ENCODE measurements around the gene SORL1.
A peak's percentile ranks its signal among the peaks of the same experiment; 100 is the strongest.

Gene SORL1

GRCh38 chr11:121451178-121451985, 732 bp upstream of the SORL1 start:
- DNase-seq = no peak

- peak; percentile 45 for DNase-seq
Observed at GRCh38 chr11:121452609-121453150, 566 bp downstream of the SORL1 start, which contains the start of gene SORL1-AS1. SORL1-AS1 (minus strand) TSS chr11:121452967.

GRCh38 chr11:121453589-121454299, 1.6 kb downstream of the SORL1 start:
- DNase-seq = no peak

GRCh38 chr11:121455115-121455514, 3.0 kb downstream of the SORL1 start:
- DNase-seq = no peak

- no peak for DNase-seq
Observed at GRCh38 chr11:121456151-121456550, 4.0 kb downstream of the SORL1 start.

GRCh38 chr11:121456816-121457431, 4.8 kb downstream of the SORL1 start:
- no peak for DNase-seq

GRCh38 chr11:121458551-121458950, 6.4 kb downstream of the SORL1 start:
- DNase-seq = no peak

- DNase-seq = no peak
Observed at GRCh38 chr11:121459413-121460017, 7.4 kb downstream of the SORL1 start.

- no peak for DNase-seq
Observed at GRCh38 chr11:121460941-121461514, 8.9 kb downstream of the SORL1 start.

- no peak for DNase-seq
Observed at GRCh38 chr11:121461843-121462242, 9.7 kb downstream of the SORL1 start.

GRCh38 chr11:121463689-121464335, 11.7 kb downstream of the SORL1 start:
- DNase-seq = no peak

- peak; percentile 90 for DNase-seq
Observed at GRCh38 chr11:121464352-121464946, 12.3 kb downstream of the SORL1 start.

- no peak for DNase-seq
Observed at GRCh38 chr11:121465709-121466062, 13.6 kb downstream of the SORL1 start.

GRCh38 chr11:121466063-121466794, 14.1 kb downstream of the SORL1 start:
- peak; percentile 57 for DNase-seq

GRCh38 chr11:121467471-121467870, 15.4 kb downstream of the SORL1 start:
- no peak for DNase-seq

- DNase-seq = peak; percentile 63
Observed at GRCh38 chr11:121467965-121468364, 15.9 kb downstream of the SORL1 start.

GRCh38 chr11:121469910-121470309, 17.8 kb downstream of the SORL1 start:
- no peak for DNase-seq

GRCh38 chr11:121471167-121471566, 19.1 kb downstream of the SORL1 start:
- no peak for DNase-seq

- DNase-seq = no peak
Observed at GRCh38 chr11:121472312-121472711, 20.2 kb downstream of the SORL1 start.

GRCh38 chr11:121473064-121473777, 21.1 kb downstream of the SORL1 start:
- no peak for DNase-seq

Data from activated CD4-positive, alpha-beta T cell treated with anti-CD3 and anti-CD28 coated beads, Interleukin-2, amount 50 U/mL, for 16 hours (primary cell).